ENCODE results near the gene ZNF853.
"Not testable (repeated sequence)": the region's sequence is repeated elsewhere in the genome, so short reads cannot be mapped to it uniquely, and the experiment has no call there.

Gene ZNF853

GRCh38 chr7:6577369-6578113 lies 37.9 kb upstream of the ZNF853 start, which contains the start of gene ZDHHC4:
Gene ZDHHC4 (plus strand): TSS chr7:6577454. CDS start chr7:6580562, 3,108 bp downstream.
- Histone ChIP-seq H3K4me2 (ENCODE audit: low read length) (peak within 1 kb of the TSS; percentile 79), H3F3A (ENCODE audit: control insufficient read depth, insufficient read depth) (peaks cover 27% of the 10 kb centered on the region), H3K9me2 (replicated peaks; ENCODE audit: control insufficient read depth, low read length) (no peaks in the 10 kb centered on the region), H3K27me3 (ENCODE audit: control insufficient read depth, low read length) (no peaks in the 10 kb centered on the region), H3K4me3 (ENCODE audit: low read length) (peak within 1 kb of the TSS; percentile 82), H3K36me3 (ENCODE audit: control insufficient read depth, low read length) (peaks cover 36% of the 10 kb centered on the region), H3K4me1 (ENCODE audit: control insufficient read depth, low read length) (peaks cover 65% of the 10 kb centered on the region), H3K9me3 (ENCODE audit: control insufficient read depth, insufficient read depth, low read length) (no peaks in the 10 kb centered on the region), H3K27ac (ENCODE audit: low read depth, low read length) (peak within 1 kb of the TSS; percentile 75), H3K79me2 (ENCODE audit: control insufficient read depth, low read length) (peaks cover 38% of the 10 kb centered on the region), H4K20me1 (ENCODE audit: control insufficient read depth, insufficient read depth, low read depth, low read length) (no peaks in the 10 kb centered on the region)
- TF ChIP-seq CTCF (IDR thresholded peaks at IDR 0.05; ENCODE audit: low read depth, low read length, poor library complexity, severe bottlenecking): no peak
- no peak for TF ChIP-seq EZH2phosphoT487 (IDR thresholded peaks at IDR 0.05; ENCODE audit: borderline replicate concordance, low read length)

- Histone ChIP-seq H3K4me2 (ENCODE audit: low read length) (peak overlapping the region; percentile 59), H3K9me3 (ENCODE audit: control insufficient read depth, insufficient read depth, low read length) (no peaks in the 10 kb centered on the region), H4K20me1 (ENCODE audit: control insufficient read depth, insufficient read depth, low read depth, low read length) (no peaks in the 10 kb centered on the region), H3K27ac (ENCODE audit: low read depth, low read length) (peak overlapping the region; percentile 75), H3K9me2 (replicated peaks; ENCODE audit: control insufficient read depth, low read length) (no peaks in the 10 kb centered on the region), H3K79me2 (ENCODE audit: control insufficient read depth, low read length) (peaks cover 38% of the 10 kb centered on the region), H3F3A (ENCODE audit: control insufficient read depth, insufficient read depth) (peaks cover 27% of the 10 kb centered on the region), H3K27me3 (ENCODE audit: control insufficient read depth, low read length) (no peaks in the 10 kb centered on the region), H3K4me1 (ENCODE audit: control insufficient read depth, low read length) (peaks cover 74% of the 10 kb centered on the region), H3K4me3 (ENCODE audit: low read length) (peak overlapping the region; percentile 82), H3K36me3 (ENCODE audit: control insufficient read depth, low read length) (peaks cover 44% of the 10 kb centered on the region)
- no peak for TF ChIP-seq EZH2phosphoT487 (IDR thresholded peaks at IDR 0.05; ENCODE audit: borderline replicate concordance, low read length)
- TF ChIP-seq CTCF (IDR thresholded peaks at IDR 0.05; ENCODE audit: low read depth, low read length, poor library complexity, severe bottlenecking): no peak
Measured at GRCh38 chr7:6578114-6579084, 37.0 kb upstream of the ZNF853 start.

- Histone ChIP-seq H3K9me2 (replicated peaks; ENCODE audit: control insufficient read depth, low read length) (no peaks in the 10 kb centered on the region), H3K27me3 (ENCODE audit: control insufficient read depth, low read length) (no peaks in the 10 kb centered on the region), H3K4me3 (ENCODE audit: low read length) (no peak overlapping the region), H3K9me3 (ENCODE audit: control insufficient read depth, insufficient read depth, low read length) (no peaks in the 10 kb centered on the region), H3K4me1 (ENCODE audit: control insufficient read depth, low read length) (peaks cover 71% of the 10 kb centered on the region), H3K36me3 (ENCODE audit: control insufficient read depth, low read length) (peaks cover 55% of the 10 kb centered on the region), H3K27ac (ENCODE audit: low read depth, low read length) (no peak overlapping the region), H3F3A (ENCODE audit: control insufficient read depth, insufficient read depth) (peaks cover 33% of the 10 kb centered on the region), H3K79me2 (ENCODE audit: control insufficient read depth, low read length) (peaks cover 38% of the 10 kb centered on the region), H4K20me1 (ENCODE audit: control insufficient read depth, insufficient read depth, low read depth, low read length) (no peaks in the 10 kb centered on the region), H3K4me2 (ENCODE audit: low read length) (no peak overlapping the region)
- TF ChIP-seq CTCF (IDR thresholded peaks at IDR 0.05; ENCODE audit: low read depth, low read length, poor library complexity, severe bottlenecking) (peak; percentile 27), EZH2phosphoT487 (IDR thresholded peaks at IDR 0.05; ENCODE audit: borderline replicate concordance, low read length) (no peak)
Measured at GRCh38 chr7:6579446-6579845, 36.0 kb upstream of the ZNF853 start.

DNA sequence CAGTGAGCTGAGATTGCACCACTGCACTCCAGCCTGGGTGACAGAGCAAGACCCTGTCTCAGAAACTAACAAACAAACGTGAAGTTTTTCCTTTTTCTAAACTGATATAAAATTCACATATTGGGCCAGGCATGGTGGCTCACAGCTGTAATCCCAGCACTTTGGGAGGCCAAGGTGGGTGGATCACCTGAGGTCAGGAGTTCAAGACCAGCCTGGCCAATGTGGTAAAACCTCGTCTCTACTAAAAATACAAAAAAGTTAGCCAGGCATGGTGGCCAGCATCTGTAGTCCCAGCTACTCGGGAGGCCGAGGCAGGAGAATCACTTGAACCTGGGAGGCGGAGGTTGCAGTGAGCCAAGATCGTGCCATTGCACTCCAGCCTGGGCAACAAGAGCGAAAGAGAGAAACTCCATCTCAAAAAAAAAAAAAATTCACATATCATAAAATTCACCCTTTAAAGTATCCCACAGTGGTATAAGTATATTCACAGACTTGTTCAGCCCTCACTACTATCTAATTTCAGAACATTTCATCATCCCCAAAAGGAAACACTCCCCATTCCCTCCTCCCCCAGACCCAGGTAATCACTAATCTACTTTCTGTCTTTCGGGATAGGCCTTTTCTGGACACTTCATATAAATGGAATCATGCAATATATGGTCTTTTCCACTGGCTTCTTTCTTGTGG lies 29.5 kb upstream of the ZNF853 start:
- H3K4me3 ChIP-seq (ENCODE audit: low read length); H4K20me1 ChIP-seq (ENCODE audit: control insufficient read depth, insufficient read depth, low read depth, low read length); H3K27me3 ChIP-seq (ENCODE audit: control insufficient read depth, low read length); H3K4me2 ChIP-seq (ENCODE audit: low read length); H3K27ac ChIP-seq (ENCODE audit: low read depth, low read length); H3K9me3 ChIP-seq (ENCODE audit: control insufficient read depth, insufficient read depth, low read length); H3K9me2 ChIP-seq (replicated peaks; ENCODE audit: control insufficient read depth, low read length): not testable (repeated sequence)
- Histone ChIP-seq H3F3A (ENCODE audit: control insufficient read depth, insufficient read depth) (peaks cover 20% of the 10 kb centered on the region), H3K36me3 (ENCODE audit: control insufficient read depth, low read length) (peaks cover 79% of the 10 kb centered on the region), H3K4me1 (ENCODE audit: control insufficient read depth, low read length) (peaks cover 38% of the 10 kb centered on the region), H3K79me2 (ENCODE audit: control insufficient read depth, low read length) (peaks cover 13% of the 10 kb centered on the region)
